Panc1 (cell line): Measurements from ENCODE around the gene MEIOB.

Source experiments
- POLR2AphosphoS5 ChIP-seq: IDR thresholded peaks from 2 replicates; pipeline ENCODE4 v1.6.1; 2012; ENCODE audit warnings: mild to moderate bottlenecking, low read depth, low read length, moderate library complexity
- TF ChIP-seq, protein P1 (sequence below): fragments of 450-650 bp; IDR thresholded peaks from 2 replicates; pipeline ENCODE4 v1.5.1; 2017; ENCODE audit warnings: mild to moderate bottlenecking

DNA sequence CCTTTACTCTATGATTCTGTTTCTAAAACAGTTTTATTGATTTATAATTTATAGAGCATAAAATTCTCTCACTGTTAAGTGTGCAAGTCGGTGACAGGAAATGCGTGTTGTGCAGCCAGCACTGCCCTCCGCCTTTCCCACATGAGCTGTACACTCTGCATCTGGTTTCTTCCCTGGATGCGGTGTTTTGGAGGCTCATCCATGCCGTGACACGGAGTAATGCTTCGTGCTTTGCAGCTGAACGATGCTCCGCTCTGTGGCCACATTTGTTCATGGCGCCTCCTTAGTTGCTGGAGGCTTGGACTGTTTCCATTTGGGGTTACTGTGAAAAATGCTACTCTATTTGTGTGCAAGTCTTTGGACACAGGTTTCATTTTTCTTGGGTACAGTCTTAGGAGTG, 71.3 kb downstream of the MEIOB start:
- TF ChIP-seq, protein P1, sequence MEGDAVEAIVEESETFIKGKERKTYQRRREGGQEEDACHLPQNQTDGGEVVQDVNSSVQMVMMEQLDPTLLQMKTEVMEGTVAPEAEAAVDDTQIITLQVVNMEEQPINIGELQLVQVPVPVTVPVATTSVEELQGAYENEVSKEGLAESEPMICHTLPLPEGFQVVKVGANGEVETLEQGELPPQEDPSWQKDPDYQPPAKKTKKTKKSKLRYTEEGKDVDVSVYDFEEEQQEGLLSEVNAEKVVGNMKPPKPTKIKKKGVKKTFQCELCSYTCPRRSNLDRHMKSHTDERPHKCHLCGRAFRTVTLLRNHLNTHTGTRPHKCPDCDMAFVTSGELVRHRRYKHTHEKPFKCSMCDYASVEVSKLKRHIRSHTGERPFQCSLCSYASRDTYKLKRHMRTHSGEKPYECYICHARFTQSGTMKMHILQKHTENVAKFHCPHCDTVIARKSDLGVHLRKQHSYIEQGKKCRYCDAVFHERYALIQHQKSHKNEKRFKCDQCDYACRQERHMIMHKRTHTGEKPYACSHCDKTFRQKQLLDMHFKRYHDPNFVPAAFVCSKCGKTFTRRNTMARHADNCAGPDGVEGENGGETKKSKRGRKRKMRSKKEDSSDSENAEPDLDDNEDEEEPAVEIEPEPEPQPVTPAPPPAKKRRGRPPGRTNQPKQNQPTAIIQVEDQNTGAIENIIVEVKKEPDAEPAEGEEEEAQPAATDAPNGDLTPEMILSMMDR = no peak
- no peak for TF ChIP-seq POLR2AphosphoS5
